K562 (cell line): ENCODE results near the gene BIRC3. TPM values are rescaled to one million over a fixed set of nuclear protein-coding genes. Genes with fewer than 3 reads are reported as not detected.

Source experiments
- BHLHE40 ChIP-seq: IDR thresholded peaks from 2 replicates; pipeline ENCODE4 v1.6.1; 2011; ENCODE audit warnings: low read length, improper control_type of control experiment
- BRF2 ChIP-seq: IDR thresholded peaks from 3 replicates; pipeline ENCODE4 v1.6.1; 2011; ENCODE audit warnings: borderline replicate concordance, mild to moderate bottlenecking; ENCODE audit not compliant: insufficient read length, insufficient read depth
- CBX2 ChIP-seq: fragments of 200-600 bp; sonication (generic); IDR thresholded peaks from one replicate; pipeline ENCODE4 v1.6.1; 2012; ENCODE audit warnings: mild to moderate bottlenecking, low read length, inconsistent platforms; ENCODE audit not compliant: insufficient read depth, poor library complexity, severe bottlenecking
- CBX8 ChIP-seq: fragments of 200-600 bp; sonication (generic); IDR thresholded peaks from 2 replicates; pipeline ENCODE4 v1.6.1; 2012; ENCODE audit warnings: borderline replicate concordance, mixed run types, low read depth, mild to moderate bottlenecking, moderate library complexity, mixed read lengths, low read length, control low read depth, inconsistent platforms; ENCODE audit not compliant: poor library complexity, severe bottlenecking; ENCODE audit errors: extremely low read depth
- CREB3L1 ChIP-seq: fragments of 450-650 bp; IDR thresholded peaks from 2 replicates; pipeline ENCODE4 v1.6.1; 2014; ENCODE audit warnings: low read depth, mild to moderate bottlenecking, moderate library complexity, borderline replicate concordance
- CREM ChIP-seq: IDR thresholded peaks from 2 replicates; pipeline ENCODE4 v1.6.1; 2014; ENCODE audit warnings: antibody characterized with exemption, low read depth
- FIP1L1 ChIP-seq: fragments of 200-400 bp; formaldehyde crosslinking; IDR thresholded peaks from 2 replicates; pipeline ENCODE4 v1.6.1; 2018; ENCODE audit warnings: mild to moderate bottlenecking, low read depth, low read length; ENCODE audit not compliant: poor library complexity, severe bottlenecking
- GTF3C2 ChIP-seq: IDR thresholded peaks from 3 replicates; pipeline ENCODE4 v1.6.1; 2011; ENCODE audit warnings: borderline replicate concordance, mild to moderate bottlenecking, moderate library complexity; ENCODE audit not compliant: insufficient read length; ENCODE audit errors: extremely low read depth
- HINFP ChIP-seq: fragments of 450-650 bp; conservative IDR thresholded peaks from 2 replicates; pipeline ENCODE4 v1.6.1; 2016; ENCODE audit warnings: missing genetic modification characterization, low read depth, mild to moderate bottlenecking, control low read depth, missing compliant biosample characterization
- HOXB6 ChIP-seq: fragments of 250-450 bp; sonication (Bioruptor Pico); IDR thresholded peaks from 2 replicates; pipeline ENCODE4 v1.5.1; 2022; ENCODE audit warnings: mild to moderate bottlenecking, borderline replicate concordance
- LEF1 ChIP-seq: fragments of 450-650 bp; IDR thresholded peaks from 2 replicates; pipeline ENCODE4 v1.6.1; 2016; ENCODE audit warnings: mild to moderate bottlenecking
- MBD1 ChIP-seq: fragments of 250-450 bp; sonication (Bioruptor Pico); IDR thresholded peaks from 2 replicates; pipeline ENCODE4 v1.8.0; 2022; ENCODE audit warnings: inconsistent platforms
- MEF2A ChIP-seq: IDR thresholded peaks from 2 replicates; pipeline ENCODE4 v1.6.1; 2011; ENCODE audit warnings: low read depth, mild to moderate bottlenecking, low read length, moderate library complexity; ENCODE audit not compliant: control insufficient read depth
- NFE2 ChIP-seq: IDR thresholded peaks from 2 replicates; pipeline ENCODE4 v1.6.1; 2014; ENCODE audit warnings: antibody characterized with exemption, low read depth
- SP1 ChIP-seq: sonication (generic); formaldehyde crosslinking; IDR thresholded peaks from 2 replicates; pipeline ENCODE4 v1.8.1; 2022; ENCODE audit warnings: mild to moderate bottlenecking, missing genetic modification reagents
- TCF7L2 ChIP-seq: fragments of 150-350 bp; IDR thresholded peaks from 2 replicates; pipeline ENCODE4 v1.6.1; 2016; ENCODE audit warnings: low read depth, mild to moderate bottlenecking, low read length, moderate library complexity
- ZNF699 ChIP-seq: fragments of 250-450 bp; sonication (Bioruptor Pico); IDR thresholded peaks from 2 replicates; pipeline ENCODE4 v1.8.0; 2021; ENCODE audit warnings: mild to moderate bottlenecking, moderate library complexity; ENCODE audit not compliant: insufficient replicate concordance
- polyA plus RNA-seq, 8 experiments: library from polyadenylated mRNA; depleted of rRNA in 4 of 8; stranded (reverse) in 5 of 8; unstranded in 3 of 8; fragments of >200 nt; fragmentation: Nextera tagmentation in 2 of 8; fragmentation: Illumina TruSeq in 1 of 8; extraction: Ambion mirVana in 2 of 8; extraction: Trizol in 1 of 8; gene quantifications; 2 replicates each; pipeline versions ENCODE4 v1.2.1 to v1.2.3, GENCODE V29; 2011 to 2014; ENCODE audit warnings: inconsistent platforms in 1 of 8, missing spikeins in 1 of 8
- total RNA-seq, 7 experiments: library from RNA; depleted of rRNA in 6 of 7; stranded (reverse); fragments of >200 nt in 6 of 7; fragmentation: Illumina TruSeq in 2 of 7; extraction: Trizol in 2 of 7; gene quantifications; 2 replicates each; pipeline versions ENCODE4 v1.2.1 to v1.2.3, GENCODE V29; 2011 to 2021; ENCODE audit warnings: low replicate concordance in 1 of 7

The BIRC3 gene
- total and polyA plus RNA-seq, 9 of the 15 experiments (the other 6 are each of a cell fraction or from before 2014, with no cell fraction given), result 0.08 to 0.42 (median 0.18) TPM

- TF ChIP-seq MBD1 (CRISPR knock-in tag) (no peak), MEF2A (no peak), CREB3L1 (no peak), NFE2 (no peak), BHLHE40 (0 out of 2 replicates have a peak, but pooled peaks have one; percentile 25), CBX2 (no peak), FIP1L1 (no peak), GTF3C2 (no peak), CBX8 (no peak), HOXB6 (CRISPR knock-in tag) (no peak), LEF1 (no peak), HINFP (no peak), TCF7L2 (no peak), BRF2 (no peak), ZNF699 (CRISPR knock-in tag) (no peak), CREM (0 out of 2 replicates have a peak, but pooled peaks have one; percentile 18), SP1 (CRISPR knock-in tag) (no peak)
Observed at GRCh38 chr11:102384419-102385079, 67.3 kb downstream of the BIRC3 start (continued).
